ENCODE results near the gene LRRC34.
A peak's percentile ranks its signal among the peaks of the same experiment; 100 is the strongest.

The LRRC34 gene

DNA sequence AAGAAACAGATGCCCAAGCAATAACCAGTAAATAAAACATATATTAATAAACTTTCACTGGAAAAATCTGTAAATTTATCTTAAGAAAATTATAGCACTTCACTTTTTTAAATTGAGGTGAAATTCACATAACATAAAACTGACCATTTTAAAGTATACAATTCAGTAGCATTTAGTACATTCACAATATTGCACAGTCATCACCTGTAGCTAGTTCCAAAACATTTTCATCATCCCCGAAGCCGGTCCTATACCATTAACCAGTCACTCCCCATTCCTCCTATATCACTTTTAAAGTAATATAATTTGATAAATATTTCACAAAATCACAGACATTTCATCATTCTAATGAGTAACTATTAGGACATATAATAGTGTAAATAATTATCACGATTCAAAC, 8.0 kb downstream of the LRRC34 start:
- no peak overlapping the region for H3K4me3 ChIP-seq (ENCODE audit: low read length)
- TF ChIP-seq, protein P1, sequence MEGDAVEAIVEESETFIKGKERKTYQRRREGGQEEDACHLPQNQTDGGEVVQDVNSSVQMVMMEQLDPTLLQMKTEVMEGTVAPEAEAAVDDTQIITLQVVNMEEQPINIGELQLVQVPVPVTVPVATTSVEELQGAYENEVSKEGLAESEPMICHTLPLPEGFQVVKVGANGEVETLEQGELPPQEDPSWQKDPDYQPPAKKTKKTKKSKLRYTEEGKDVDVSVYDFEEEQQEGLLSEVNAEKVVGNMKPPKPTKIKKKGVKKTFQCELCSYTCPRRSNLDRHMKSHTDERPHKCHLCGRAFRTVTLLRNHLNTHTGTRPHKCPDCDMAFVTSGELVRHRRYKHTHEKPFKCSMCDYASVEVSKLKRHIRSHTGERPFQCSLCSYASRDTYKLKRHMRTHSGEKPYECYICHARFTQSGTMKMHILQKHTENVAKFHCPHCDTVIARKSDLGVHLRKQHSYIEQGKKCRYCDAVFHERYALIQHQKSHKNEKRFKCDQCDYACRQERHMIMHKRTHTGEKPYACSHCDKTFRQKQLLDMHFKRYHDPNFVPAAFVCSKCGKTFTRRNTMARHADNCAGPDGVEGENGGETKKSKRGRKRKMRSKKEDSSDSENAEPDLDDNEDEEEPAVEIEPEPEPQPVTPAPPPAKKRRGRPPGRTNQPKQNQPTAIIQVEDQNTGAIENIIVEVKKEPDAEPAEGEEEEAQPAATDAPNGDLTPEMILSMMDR (IDR thresholded peaks at IDR 0.05; ENCODE audit: insufficient read depth, low read depth, low read length, missing control alignments) = no peak
- DNase-seq (ENCODE audit: low read depth) = no peak

DNA sequence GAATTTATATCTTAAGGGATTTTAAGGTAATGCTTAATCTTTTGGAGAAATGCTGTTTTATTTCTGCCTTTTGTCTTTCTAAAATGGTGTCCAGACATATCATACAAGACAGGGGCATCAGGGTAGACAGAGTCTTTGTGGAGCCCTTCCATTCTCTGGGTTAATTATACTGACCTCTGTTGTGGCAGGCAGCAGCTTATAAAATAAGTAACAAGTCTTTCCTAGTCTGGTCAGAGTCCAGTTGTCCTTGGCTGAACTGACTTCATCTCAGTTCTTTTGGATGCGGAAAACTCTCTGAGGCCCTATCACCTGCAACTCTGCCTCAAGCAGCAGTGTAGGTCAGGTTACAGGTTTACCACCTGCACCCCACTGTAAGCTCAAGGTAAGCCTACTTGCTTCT, 20.3 kb downstream of the LRRC34 start:
- DNase-seq (ENCODE audit: low read depth) = no peak
- TF ChIP-seq, protein P1 (IDR thresholded peaks at IDR 0.05; ENCODE audit: insufficient read depth, low read depth, low read length, missing control alignments) = no peak
- H3K4me3 ChIP-seq (ENCODE audit: low read length) = no peak overlapping the region

DNA sequence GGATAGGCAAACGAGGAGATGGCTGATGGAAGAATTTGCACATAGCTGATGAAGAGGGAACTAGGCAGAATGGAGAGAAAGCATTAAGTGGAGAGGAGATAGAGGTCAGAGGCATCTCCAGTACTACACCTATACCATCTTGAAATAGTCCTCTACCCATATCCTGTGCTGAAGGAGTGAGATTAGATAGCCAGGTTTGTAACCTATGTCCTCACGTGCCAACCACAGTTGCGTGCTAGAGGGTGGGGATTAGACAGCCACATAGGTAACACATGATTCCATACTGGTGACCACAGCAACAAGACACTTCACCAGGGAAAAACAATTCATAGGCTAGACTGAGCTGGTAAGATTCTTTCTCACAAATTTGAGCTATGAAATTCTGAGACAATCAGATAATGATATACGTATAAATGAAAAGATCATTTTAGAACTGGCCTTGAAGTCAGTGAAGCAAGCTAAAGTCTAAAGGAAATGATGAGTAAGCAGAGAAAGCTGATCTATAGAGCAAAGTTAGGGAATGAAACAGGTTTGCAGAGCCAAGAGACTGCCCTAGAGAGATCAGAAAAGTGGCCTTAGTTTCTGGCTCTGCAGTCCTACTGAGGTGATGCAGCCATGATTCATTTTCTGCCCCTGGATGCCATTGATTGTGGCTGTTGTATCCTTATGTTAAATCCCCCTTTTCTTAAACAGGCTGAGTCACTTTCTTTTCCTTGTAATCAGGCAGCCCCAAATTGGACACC, 21.8 kb downstream of the LRRC34 start:
- DNase-seq (ENCODE audit: low read depth) = peak; percentile 24
- TF ChIP-seq, protein P1 (IDR thresholded peaks at IDR 0.05; ENCODE audit: insufficient read depth, low read depth, low read length, missing control alignments) = no peak
- no peak overlapping the region for H3K4me3 ChIP-seq (ENCODE audit: low read length)

DNA sequence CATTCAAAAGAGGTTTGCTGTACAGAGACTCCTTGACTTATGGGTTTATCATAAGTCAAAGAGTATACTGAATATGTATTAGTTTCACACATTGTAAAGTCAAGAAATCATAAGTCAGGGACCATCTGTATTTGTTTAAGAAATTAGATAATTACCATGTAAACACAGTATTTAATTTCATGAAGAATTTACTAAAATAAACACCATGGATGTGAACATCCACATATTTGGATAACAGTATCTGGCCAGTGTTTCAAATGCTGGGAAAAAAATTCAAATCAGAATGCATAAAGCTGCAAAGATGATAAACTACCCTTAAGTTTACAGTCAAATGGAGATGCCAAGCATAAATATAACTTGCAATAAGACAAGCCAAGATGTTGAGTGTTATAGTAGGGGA, 22.5 kb downstream of the LRRC34 start:
- TF ChIP-seq, protein P1 (IDR thresholded peaks at IDR 0.05; ENCODE audit: insufficient read depth, low read depth, low read length, missing control alignments) = no peak
- no peak for DNase-seq (ENCODE audit: low read depth)

DNA sequence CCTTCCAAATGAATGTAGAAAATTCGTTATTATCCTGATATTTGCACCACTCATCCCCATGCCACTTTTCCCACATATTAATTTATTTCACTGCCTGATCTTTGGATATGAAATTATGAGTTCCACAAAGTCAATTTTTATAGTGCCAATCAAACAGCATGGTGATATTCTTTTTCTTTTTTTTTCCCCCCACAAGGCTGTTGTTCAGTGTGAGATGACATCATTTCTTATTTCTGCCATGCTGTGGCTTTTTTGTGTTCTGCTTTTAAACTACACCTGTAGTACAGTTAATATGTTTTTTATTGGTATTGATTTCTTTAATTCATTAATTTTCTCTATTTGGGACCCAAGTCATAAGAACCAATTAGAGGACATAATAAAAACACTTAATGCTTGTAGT, 24.9 kb downstream of the LRRC34 start:
- DNase-seq (ENCODE audit: low read depth) = no peak
- no peak overlapping the region for H3K4me3 ChIP-seq (ENCODE audit: low read length)
- TF ChIP-seq, protein P1 (IDR thresholded peaks at IDR 0.05; ENCODE audit: insufficient read depth, low read depth, low read length, missing control alignments) = no peak

More for the DNA sequence above, 22.5 kb downstream of the LRRC34 start:
- no peak overlapping the region for H3K4me3 ChIP-seq (ENCODE audit: low read length)

DNA sequence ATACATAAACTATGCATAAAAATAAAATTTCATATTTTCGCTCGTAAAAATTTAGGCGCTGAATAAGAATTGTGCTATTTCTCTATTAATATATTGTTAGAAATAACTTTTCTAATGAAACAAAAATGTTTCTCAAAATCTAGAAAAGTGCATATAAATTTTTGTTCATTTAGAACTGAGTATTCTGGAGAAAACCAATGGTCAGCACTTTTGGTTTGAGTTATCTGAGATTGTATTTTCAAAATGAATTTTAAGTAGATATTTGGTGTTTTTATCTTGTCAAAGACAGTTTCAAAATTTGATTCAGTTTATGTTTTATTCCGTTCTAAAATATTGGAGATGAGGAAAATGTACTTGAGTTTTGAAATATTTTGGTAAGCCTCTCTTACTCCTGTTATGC, 25.6 kb downstream of the LRRC34 start:
- no peak for DNase-seq (ENCODE audit: low read depth)
- no peak overlapping the region for H3K4me3 ChIP-seq (ENCODE audit: low read length)
- TF ChIP-seq, protein P1 (IDR thresholded peaks at IDR 0.05; ENCODE audit: insufficient read depth, low read depth, low read length, missing control alignments) = no peak

Measured in epithelial cell of esophagus (primary cell).